Activated T-helper 2 cell treated with anti-CD3 and anti-CD28 coated beads, Interferon-gamma antibody, Interleukin-2, Interleukin-4, amounts not matched to agents 10 μg/mL and 5 μg/mL and 100 μg/mL, durations not matched to agents 14 hours and 24 hours and 36 hours (primary cell): ENCODE data around the gene SLC17A6. TPM values are rescaled to one million over a fixed set of nuclear protein-coding genes. Genes with fewer than 3 reads are reported as not detected.

Experiments
- DNase-seq: peaks from one replicate; pipeline ENCODE4 v3.0.0; 2021; ENCODE audit warnings: low spot score
- H3K27ac Mint-ChIP-seq: one replicate; pipeline ENCODE4 v1.8.0; 2021; ENCODE audit warnings: mixed read lengths
- H3K27me3 Mint-ChIP-seq: one replicate; pipeline ENCODE4 v1.8.0; 2021; ENCODE audit warnings: low read depth, mixed read lengths
- H3K36me3 Mint-ChIP-seq: one replicate; pipeline ENCODE4 v1.8.0; 2021; ENCODE audit warnings: low read depth, mixed read lengths
- H3K4me1 Mint-ChIP-seq: one replicate; pipeline ENCODE4 v1.8.0; 2021; ENCODE audit warnings: low read depth, mixed read lengths
- H3K4me3 Mint-ChIP-seq: one replicate; pipeline ENCODE4 v1.8.0; 2021; ENCODE audit warnings: low read depth, mild to moderate bottlenecking, moderate library complexity, mixed read lengths
- H3K9me3 Mint-ChIP-seq: one replicate; pipeline ENCODE4 v1.8.0; 2021; ENCODE audit warnings: mixed read lengths
- intact Hi-C: fragments of 100-400 bp; cut with micrococcal nuclease; formaldehyde crosslinking; loops from one replicate; pipeline ENCODE4 v1.15.1; 2023
- total RNA-seq: library from RNA; stranded (reverse); gene quantifications from 2 replicates; pipeline ENCODE4 v1.2.3, GENCODE V29; 2022

SLC17A6 gene
- total RNA-seq, 1 donor from 2014 or later = not detected

- Mint-ChIP-seq H3K4me3 (no peak overlapping the region), H3K27me3 (no peaks in the 10 kb centered on the region), H3K4me1 (no peaks in the 10 kb centered on the region), H3K27ac (no peak overlapping the region), H3K36me3 (no peaks in the 10 kb centered on the region), H3K9me3 (no peaks in the 10 kb centered on the region)
- intact Hi-C loops = no loop called here
- DNase-seq = no peak
Observed at GRCh38 chr11:22407921-22408320, 69.7 kb downstream of the SLC17A6 start.

GRCh38 chr11:22415476-22415875 lies 77.3 kb downstream of the SLC17A6 start:
- Mint-ChIP-seq H3K9me3 (no peaks in the 10 kb centered on the region), H3K27ac (no peak overlapping the region), H3K36me3 (no peaks in the 10 kb centered on the region), H3K4me3 (no peak overlapping the region), H3K27me3 (no peaks in the 10 kb centered on the region), H3K4me1 (no peaks in the 10 kb centered on the region)
- intact Hi-C loops = no loop called here
- DNase-seq = no peak

GRCh38 chr11:22416462-22416861 lies 78.3 kb downstream of the SLC17A6 start:
- no peak overlapping the region for H3K4me3 Mint-ChIP-seq
- no peaks in the 10 kb centered on the region for H3K27me3 Mint-ChIP-seq
- H3K9me3 Mint-ChIP-seq = no peaks in the 10 kb centered on the region
- intact Hi-C loops = no loop called here
- no peak for DNase-seq
- H3K36me3 Mint-ChIP-seq = no peaks in the 10 kb centered on the region
- H3K4me1 Mint-ChIP-seq = no peaks in the 10 kb centered on the region
- no peak overlapping the region for H3K27ac Mint-ChIP-seq

GRCh38 chr11:22426915-22427314 lies 88.7 kb downstream of the SLC17A6 start:
- H3K36me3 Mint-ChIP-seq = no peaks in the 10 kb centered on the region
- no peak overlapping the region for H3K27ac Mint-ChIP-seq
- H3K4me1 Mint-ChIP-seq = no peaks in the 10 kb centered on the region
- no peaks in the 10 kb centered on the region for H3K9me3 Mint-ChIP-seq
- H3K27me3 Mint-ChIP-seq = peaks cover 5% of the 10 kb centered on the region
- no peak for DNase-seq
- H3K4me3 Mint-ChIP-seq = no peak overlapping the region
- intact Hi-C loops = no loop called here

Other genes starting within 250 kb of the SLC17A6 start
- not detected in 2 replicates for gene ANO5, start 145.3 kb upstream of the SLC17A6 start, total RNA-seq